ENCODE results near the gene FNBP1. TPM values are rescaled to one million over a fixed set of nuclear protein-coding genes. Genes with fewer than 3 reads are reported as not detected.

FNBP1 gene
- total and polyA plus RNA-seq, 2 of the 13 experiments (the other 11 are each of a cell fraction or from before 2014, with no cell fraction given), result 5.4 to 19.5 TPM

DNA sequence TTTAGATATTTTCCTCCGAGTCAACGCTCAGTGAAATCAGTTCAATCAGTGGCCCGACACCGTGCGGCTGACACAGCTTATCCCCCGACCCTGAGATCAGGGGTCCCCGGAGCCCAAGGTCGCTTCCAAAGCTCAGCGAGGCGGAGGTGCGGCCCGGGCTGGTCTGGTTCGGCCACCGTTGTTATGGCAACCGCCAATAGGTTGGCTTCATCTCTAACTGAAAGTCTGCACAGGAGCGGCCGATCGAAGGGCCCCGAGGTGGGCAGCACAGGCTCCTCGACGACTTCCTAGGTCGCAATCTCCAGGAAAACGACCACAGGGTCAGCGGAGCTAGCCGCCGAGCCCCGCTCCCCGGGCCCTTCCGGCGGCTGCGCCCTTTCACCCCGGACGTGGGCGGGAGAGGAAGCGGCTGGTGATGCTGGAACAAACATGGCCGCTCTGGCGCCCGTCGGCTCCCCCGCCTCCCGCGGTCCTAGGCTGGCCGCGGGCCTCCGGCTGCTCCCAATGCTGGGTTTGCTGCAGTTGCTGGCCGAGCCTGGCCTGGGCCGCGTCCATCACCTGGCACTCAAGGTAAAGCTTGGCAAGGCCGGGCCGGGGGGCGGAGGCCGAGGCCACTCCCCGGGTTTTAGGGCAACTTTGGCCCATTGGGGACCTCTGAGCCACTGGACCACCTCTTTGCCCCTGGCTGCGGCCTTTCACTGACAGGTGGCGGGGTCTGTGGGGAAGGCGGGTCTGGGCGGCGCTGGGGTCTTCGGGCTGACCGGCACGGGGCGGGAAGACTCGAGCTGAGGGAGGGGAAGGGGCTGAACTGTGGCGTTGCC is 10.7 kb upstream of the FNBP1 start, which contains the start of gene GPR107 (continued):
- TF ChIP-seq SPEN (CRISPR knock-in tag; IDR thresholded peaks at IDR 0.05; ENCODE audit: low read depth) (peak; percentile 76), POLR2AphosphoS2 (IDR thresholded peaks at IDR 0.05; ENCODE audit: low read depth, low read length) (no peak), GZF1 (CRISPR knock-in tag; IDR thresholded peaks at IDR 0.05) (peak; percentile 56; the same call in 1 of the 2 replicates), ZFP90 (CRISPR knock-in tag; IDR thresholded peaks at IDR 0.05; ENCODE audit: borderline replicate concordance) (peak; percentile 84), ZNF350 (CRISPR knock-in tag; IDR thresholded peaks at IDR 0.05; ENCODE audit: borderline replicate concordance, low read depth) (peak; percentile 81; the same call in 1 of the 2 replicates), ZNF816 (CRISPR knock-in tag; IDR thresholded peaks at IDR 0.05; ENCODE audit: borderline replicate concordance) (peak; percentile 64; the same call in 1 of the 2 replicates), BHLHE40 (IDR thresholded peaks at IDR 0.05; ENCODE audit: low read length) (no peak), ETV6 (CRISPR knock-in tag; conservative IDR thresholded peaks at IDR 0.05) (no peak; the same call in 1 of the 2 replicates), ZC3H4 (CRISPR knock-in tag; IDR thresholded peaks at IDR 0.05; ENCODE audit: borderline replicate concordance) (no peak), CREB1 (IDR thresholded peaks at IDR 0.05) (no peak), CREB1 (CRISPR knock-in tag; IDR thresholded peaks at IDR 0.05) (no peak), ZNF546 (CRISPR knock-in tag; conservative IDR thresholded peaks at IDR 0.05) (no peak; the same call in 1 of the 2 replicates), ZSCAN30 (CRISPR knock-in tag; IDR thresholded peaks at IDR 0.05) (no peak), JUN (CRISPR knock-in tag; IDR thresholded peaks at IDR 0.05) (no peak)
- TF ChIP-seq, protein P1, sequence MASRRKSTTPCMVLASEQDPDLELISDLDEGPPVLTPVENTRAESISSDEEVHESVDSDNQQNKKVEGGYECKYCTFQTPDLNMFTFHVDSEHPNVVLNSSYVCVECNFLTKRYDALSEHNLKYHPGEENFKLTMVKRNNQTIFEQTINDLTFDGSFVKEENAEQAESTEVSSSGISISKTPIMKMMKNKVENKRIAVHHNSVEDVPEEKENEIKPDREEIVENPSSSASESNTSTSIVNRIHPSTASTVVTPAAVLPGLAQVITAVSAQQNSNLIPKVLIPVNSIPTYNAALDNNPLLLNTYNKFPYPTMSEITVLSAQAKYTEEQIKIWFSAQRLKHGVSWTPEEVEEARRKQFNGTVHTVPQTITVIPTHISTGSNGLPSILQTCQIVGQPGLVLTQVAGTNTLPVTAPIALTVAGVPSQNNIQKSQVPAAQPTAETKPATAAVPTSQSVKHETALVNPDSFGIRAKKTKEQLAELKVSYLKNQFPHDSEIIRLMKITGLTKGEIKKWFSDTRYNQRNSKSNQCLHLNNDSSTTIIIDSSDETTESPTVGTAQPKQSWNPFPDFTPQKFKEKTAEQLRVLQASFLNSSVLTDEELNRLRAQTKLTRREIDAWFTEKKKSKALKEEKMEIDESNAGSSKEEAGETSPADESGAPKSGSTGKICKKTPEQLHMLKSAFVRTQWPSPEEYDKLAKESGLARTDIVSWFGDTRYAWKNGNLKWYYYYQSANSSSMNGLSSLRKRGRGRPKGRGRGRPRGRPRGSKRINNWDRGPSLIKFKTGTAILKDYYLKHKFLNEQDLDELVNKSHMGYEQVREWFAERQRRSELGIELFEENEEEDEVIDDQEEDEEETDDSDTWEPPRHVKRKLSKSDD (CRISPR knock-in tag; IDR thresholded peaks at IDR 0.05; ENCODE audit: low read depth), result no peak; the same call in 1 of the 2 replicates
- TF ChIP-seq, protein P2, sequence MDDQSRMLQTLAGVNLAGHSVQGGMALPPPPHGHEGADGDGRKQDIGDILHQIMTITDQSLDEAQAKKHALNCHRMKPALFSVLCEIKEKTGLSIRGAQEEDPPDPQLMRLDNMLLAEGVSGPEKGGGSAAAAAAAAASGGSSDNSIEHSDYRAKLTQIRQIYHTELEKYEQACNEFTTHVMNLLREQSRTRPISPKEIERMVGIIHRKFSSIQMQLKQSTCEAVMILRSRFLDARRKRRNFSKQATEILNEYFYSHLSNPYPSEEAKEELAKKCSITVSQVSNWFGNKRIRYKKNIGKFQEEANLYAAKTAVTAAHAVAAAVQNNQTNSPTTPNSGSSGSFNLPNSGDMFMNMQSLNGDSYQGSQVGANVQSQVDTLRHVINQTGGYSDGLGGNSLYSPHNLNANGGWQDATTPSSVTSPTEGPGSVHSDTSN (CRISPR knock-in tag; IDR thresholded peaks at IDR 0.05; ENCODE audit: borderline replicate concordance), result no peak
- TF ChIP-seq, protein P3, sequence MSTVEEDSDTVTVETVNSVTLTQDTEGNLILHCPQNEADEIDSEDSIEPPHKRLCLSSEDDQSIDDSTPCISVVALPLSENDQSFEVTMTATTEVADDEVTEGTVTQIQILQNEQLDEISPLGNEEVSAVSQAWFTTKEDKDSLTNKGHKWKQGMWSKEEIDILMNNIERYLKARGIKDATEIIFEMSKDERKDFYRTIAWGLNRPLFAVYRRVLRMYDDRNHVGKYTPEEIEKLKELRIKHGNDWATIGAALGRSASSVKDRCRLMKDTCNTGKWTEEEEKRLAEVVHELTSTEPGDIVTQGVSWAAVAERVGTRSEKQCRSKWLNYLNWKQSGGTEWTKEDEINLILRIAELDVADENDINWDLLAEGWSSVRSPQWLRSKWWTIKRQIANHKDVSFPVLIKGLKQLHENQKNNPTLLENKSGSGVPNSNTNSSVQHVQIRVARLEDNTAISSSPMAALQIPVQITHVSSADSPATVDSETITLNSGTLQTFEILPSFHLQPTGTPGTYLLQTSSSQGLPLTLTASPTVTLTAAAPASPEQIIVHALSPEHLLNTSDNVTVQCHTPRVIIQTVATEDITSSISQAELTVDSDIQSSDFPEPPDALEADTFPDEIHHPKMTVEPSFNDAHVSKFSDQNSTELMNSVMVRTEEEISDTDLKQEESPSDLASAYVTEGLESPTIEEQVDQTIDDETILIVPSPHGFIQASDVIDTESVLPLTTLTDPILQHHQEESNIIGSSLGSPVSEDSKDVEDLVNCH (CRISPR knock-in tag; IDR thresholded peaks at IDR 0.05), result no peak
- TF ChIP-seq, protein P4, sequence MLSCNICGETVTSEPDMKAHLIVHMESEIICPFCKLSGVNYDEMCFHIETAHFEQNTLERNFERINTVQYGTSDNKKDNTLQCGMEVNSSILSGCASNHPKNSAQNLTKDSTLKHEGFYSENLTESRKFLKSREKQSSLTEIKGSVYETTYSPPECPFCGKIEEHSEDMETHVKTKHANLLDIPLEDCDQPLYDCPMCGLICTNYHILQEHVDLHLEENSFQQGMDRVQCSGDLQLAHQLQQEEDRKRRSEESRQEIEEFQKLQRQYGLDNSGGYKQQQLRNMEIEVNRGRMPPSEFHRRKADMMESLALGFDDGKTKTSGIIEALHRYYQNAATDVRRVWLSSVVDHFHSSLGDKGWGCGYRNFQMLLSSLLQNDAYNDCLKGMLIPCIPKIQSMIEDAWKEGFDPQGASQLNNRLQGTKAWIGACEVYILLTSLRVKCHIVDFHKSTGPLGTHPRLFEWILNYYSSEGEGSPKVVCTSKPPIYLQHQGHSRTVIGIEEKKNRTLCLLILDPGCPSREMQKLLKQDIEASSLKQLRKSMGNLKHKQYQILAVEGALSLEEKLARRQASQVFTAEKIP (CRISPR knock-in tag; IDR thresholded peaks at IDR 0.05; ENCODE audit: borderline replicate concordance), result no peak
- TF ChIP-seq, protein P5, sequence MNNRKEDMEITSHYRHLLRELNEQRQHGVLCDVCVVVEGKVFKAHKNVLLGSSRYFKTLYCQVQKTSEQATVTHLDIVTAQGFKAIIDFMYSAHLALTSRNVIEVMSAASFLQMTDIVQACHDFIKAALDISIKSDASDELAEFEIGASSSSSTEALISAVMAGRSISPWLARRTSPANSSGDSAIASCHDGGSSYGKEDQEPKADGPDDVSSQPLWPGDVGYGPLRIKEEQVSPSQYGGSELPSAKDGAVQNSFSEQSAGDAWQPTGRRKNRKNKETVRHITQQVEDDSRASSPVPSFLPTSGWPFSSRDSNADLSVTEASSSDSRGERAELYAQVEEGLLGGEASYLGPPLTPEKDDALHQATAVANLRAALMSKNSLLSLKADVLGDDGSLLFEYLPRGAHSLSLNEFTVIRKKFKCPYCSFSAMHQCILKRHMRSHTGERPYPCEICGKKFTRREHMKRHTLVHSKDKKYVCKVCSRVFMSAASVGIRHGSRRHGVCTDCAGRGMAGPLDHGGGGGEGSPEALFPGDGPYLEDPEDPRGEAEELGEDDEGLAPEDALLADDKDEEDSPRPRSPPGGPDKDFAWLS (CRISPR knock-in tag; IDR thresholded peaks at IDR 0.05; ENCODE audit: borderline replicate concordance), result no peak
